Inflammatory macrophage treated with lipopolysaccharide for 1 hour (primary cell): ENCODE measurements around the gene CANT1.
"Not testable (repeated sequence)": the region's sequence is repeated elsewhere in the genome, so short reads cannot be mapped to it uniquely, and the experiment has no call there.

ENCODE experiments used
- DNase-seq, 2 donors: peaks; one replicate each; pipeline ENCODE4 v3.0.0-alpha.2; 2020 to 2022

Gene CANT1

GRCh38 chr17:78974635-78975591, 34.7 kb downstream of the CANT1 start:
- DNase-seq = peak; percentile 29 to 40

GRCh38 chr17:78973792-78974520, 35.6 kb downstream of the CANT1 start:
- no peak for DNase-seq

GRCh38 chr17:78973196-78973595, 36.4 kb downstream of the CANT1 start:
- no peak for DNase-seq

- no peak for DNase-seq
Measured at GRCh38 chr17:78972507-78973105, 37.0 kb downstream of the CANT1 start.

GRCh38 chr17:78971756-78972506, 37.6 kb downstream of the CANT1 start:
- no peak for DNase-seq

- DNase-seq = peak; percentile 50 to 92
Measured at GRCh38 chr17:78970834-78971755, 38.5 kb downstream of the CANT1 start.

GRCh38 chr17:78969865-78970264, 39.7 kb downstream of the CANT1 start:
- no peak for DNase-seq

- no peak for DNase-seq
Measured at GRCh38 chr17:78967782-78968362, 41.7 kb downstream of the CANT1 start.

- DNase-seq = no peak
Measured at GRCh38 chr17:78966910-78967600, 42.5 kb downstream of the CANT1 start.

- no peak for DNase-seq
Measured at GRCh38 chr17:78966123-78966813, 43.3 kb downstream of the CANT1 start.

- DNase-seq = no peak
Measured at GRCh38 chr17:78965491-78965924, 44.1 kb downstream of the CANT1 start.

- no peak for DNase-seq
Measured at GRCh38 chr17:78963378-78963777, 46.2 kb downstream of the CANT1 start.

GRCh38 chr17:78962984-78963348, 46.6 kb downstream of the CANT1 start:
- DNase-seq = not testable (repeated sequence)

GRCh38 chr17:78962345-78962983, 47.1 kb downstream of the CANT1 start:
- no peak for DNase-seq

- no peak for DNase-seq
Measured at GRCh38 chr17:78961571-78961970, 48.0 kb downstream of the CANT1 start.

- no peak for DNase-seq
Measured at GRCh38 chr17:78960928-78961327, 48.6 kb downstream of the CANT1 start.

GRCh38 chr17:78959803-78960202, 49.8 kb downstream of the CANT1 start:
- DNase-seq = no peak

- no peak for DNase-seq
Measured at GRCh38 chr17:78958641-78959127, 50.9 kb downstream of the CANT1 start.

GRCh38 chr17:78957128-78957527, 52.4 kb downstream of the CANT1 start:
- no peak for DNase-seq
